OCI-LY7 (cell line): ENCODE data around the gene PCBP3.

Experiments used
- CTCF ChIP-seq: fragments of 200-600 bp; sonication (generic); conservative IDR thresholded peaks from 2 replicates; pipeline ENCODE4 v1.5.1; 2014; ENCODE audit warnings: mild to moderate bottlenecking, antibody characterized with exemption, low read length, moderate library complexity, mixed read lengths
- EZH2phosphoT487 ChIP-seq: fragments of 200-600 bp; sonication (generic); IDR thresholded peaks from 2 replicates; pipeline ENCODE4 v1.6.1; 2018; ENCODE audit warnings: low read depth, borderline replicate concordance, mild to moderate bottlenecking, mixed run types, antibody characterized with exemption, low read length, moderate library complexity, mixed read lengths

- TF ChIP-seq CTCF (no peak), EZH2phosphoT487 (no peak)
Observed at GRCh38 chr21:45911806-45912325, 268.3 kb downstream of the PCBP3 start.
